PFSK-1 (cell line): ENCODE results near the gene SLC39A11.

Experiments used
- FOXP2 ChIP-seq: optimal IDR thresholded peaks from 2 replicates; pipeline ENCODE3; 2011; ENCODE audit warnings: borderline replicate concordance, control low read depth, inconsistent platforms; ENCODE audit not compliant: insufficient read depth; ENCODE audit errors: extremely low read length, extremely low read depth
- POLR2AphosphoS5 ChIP-seq: IDR thresholded peaks from 2 replicates; pipeline ENCODE4 v1.6.1; 2012; ENCODE audit warnings: low read depth, mild to moderate bottlenecking, control low read depth, low read length, moderate library complexity
- SIN3A ChIP-seq: IDR thresholded peaks from 2 replicates; pipeline ENCODE4 v1.6.1; 2012; ENCODE audit warnings: mild to moderate bottlenecking, low read length, moderate library complexity, borderline replicate concordance; ENCODE audit not compliant: insufficient read depth
- TAF1 ChIP-seq: IDR thresholded peaks from 2 replicates; pipeline ENCODE4 v1.6.1; 2012; ENCODE audit warnings: low read length, control low read depth, borderline replicate concordance; ENCODE audit not compliant: insufficient read depth
- TF ChIP-seq, protein P1 (sequence below), 2 experiments: IDR thresholded peaks; 2 replicates each; pipeline versions ENCODE4 v1.6.1 to v1.8.0; 2011 to 2012; ENCODE audit warnings: low read depth in 2 of 2, low read length in 2 of 2, control low read depth in 1 of 2, inconsistent platforms in 1 of 2, mild to moderate bottlenecking in 1 of 2, moderate library complexity in 1 of 2; ENCODE audit not compliant: insufficient read depth in 1 of 2

SLC39A11 gene

GRCh38 chr17:72977771-72978417 is 114.6 kb downstream of the SLC39A11 start:
- TF ChIP-seq TAF1 (no peak), POLR2AphosphoS5 (no peak), FOXP2 (no peak), SIN3A (no peak)
- TF ChIP-seq, protein P1, sequence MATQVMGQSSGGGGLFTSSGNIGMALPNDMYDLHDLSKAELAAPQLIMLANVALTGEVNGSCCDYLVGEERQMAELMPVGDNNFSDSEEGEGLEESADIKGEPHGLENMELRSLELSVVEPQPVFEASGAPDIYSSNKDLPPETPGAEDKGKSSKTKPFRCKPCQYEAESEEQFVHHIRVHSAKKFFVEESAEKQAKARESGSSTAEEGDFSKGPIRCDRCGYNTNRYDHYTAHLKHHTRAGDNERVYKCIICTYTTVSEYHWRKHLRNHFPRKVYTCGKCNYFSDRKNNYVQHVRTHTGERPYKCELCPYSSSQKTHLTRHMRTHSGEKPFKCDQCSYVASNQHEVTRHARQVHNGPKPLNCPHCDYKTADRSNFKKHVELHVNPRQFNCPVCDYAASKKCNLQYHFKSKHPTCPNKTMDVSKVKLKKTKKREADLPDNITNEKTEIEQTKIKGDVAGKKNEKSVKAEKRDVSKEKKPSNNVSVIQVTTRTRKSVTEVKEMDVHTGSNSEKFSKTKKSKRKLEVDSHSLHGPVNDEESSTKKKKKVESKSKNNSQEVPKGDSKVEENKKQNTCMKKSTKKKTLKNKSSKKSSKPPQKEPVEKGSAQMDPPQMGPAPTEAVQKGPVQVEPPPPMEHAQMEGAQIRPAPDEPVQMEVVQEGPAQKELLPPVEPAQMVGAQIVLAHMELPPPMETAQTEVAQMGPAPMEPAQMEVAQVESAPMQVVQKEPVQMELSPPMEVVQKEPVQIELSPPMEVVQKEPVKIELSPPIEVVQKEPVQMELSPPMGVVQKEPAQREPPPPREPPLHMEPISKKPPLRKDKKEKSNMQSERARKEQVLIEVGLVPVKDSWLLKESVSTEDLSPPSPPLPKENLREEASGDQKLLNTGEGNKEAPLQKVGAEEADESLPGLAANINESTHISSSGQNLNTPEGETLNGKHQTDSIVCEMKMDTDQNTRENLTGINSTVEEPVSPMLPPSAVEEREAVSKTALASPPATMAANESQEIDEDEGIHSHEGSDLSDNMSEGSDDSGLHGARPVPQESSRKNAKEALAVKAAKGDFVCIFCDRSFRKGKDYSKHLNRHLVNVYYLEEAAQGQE (IDR thresholded peaks at IDR 0.05; ENCODE audit: insufficient read depth in 1 of 2, low read depth in 2 of 2, low read length in 2 of 2), result no peak

GRCh38 chr17:72976971-72977770 is 115.3 kb downstream of the SLC39A11 start:
- no peak for TF ChIP-seq TAF1
- no peak for TF ChIP-seq FOXP2
- no peak for TF ChIP-seq POLR2AphosphoS5
- TF ChIP-seq, protein P1 (IDR thresholded peaks at IDR 0.05; ENCODE audit: insufficient read depth in 1 of 2, low read depth in 2 of 2, low read length in 2 of 2), result no peak
- no peak for TF ChIP-seq SIN3A

GRCh38 chr17:72975509-72975908 is 117.0 kb downstream of the SLC39A11 start:
- no peak for TF ChIP-seq POLR2AphosphoS5
- no peak for TF ChIP-seq FOXP2
- TF ChIP-seq SIN3A, result no peak
- no peak for TF ChIP-seq TAF1
- TF ChIP-seq, protein P1 (IDR thresholded peaks at IDR 0.05; ENCODE audit: insufficient read depth in 1 of 2, low read depth in 2 of 2, low read length in 2 of 2), result no peak

DNA sequence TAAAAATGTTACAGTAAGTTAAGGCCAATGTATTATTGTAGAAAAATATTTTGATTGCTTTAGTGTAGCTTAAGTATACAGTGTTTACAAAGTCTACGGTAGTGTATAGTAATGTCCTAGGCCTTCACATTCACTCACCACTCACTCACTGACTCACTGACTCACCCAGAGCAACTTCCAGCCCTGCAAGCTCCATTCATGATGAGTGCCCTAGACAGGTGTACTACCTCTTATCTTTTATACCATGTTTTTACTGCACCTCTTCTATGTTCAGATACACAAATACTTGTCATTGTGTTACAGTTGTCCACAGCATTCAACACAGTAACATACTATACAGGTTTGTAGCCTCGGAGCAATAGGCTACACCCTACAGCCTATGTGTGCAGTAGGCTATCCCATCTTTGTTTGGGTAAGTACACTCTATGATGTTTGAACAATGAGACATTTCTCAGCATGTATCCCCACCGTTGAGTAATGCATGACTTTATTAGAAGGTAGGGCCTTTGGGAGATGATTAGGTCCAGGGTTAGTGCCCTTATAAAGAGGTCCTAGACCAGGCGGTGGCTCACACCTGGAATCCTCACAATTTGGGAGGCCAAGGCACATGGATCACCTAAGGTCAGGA is 117.8 kb downstream of the SLC39A11 start:
- TF ChIP-seq POLR2AphosphoS5 (no peak), SIN3A (no peak), TAF1 (no peak), FOXP2 (no peak)
- TF ChIP-seq, protein P1 (IDR thresholded peaks at IDR 0.05; ENCODE audit: insufficient read depth in 1 of 2, low read depth in 2 of 2, low read length in 2 of 2), result no peak
